H1 (cell line): ENCODE data around the gene FAT1. TPM values are rescaled to one million over a fixed set of nuclear protein-coding genes. Genes with fewer than 3 reads are reported as not detected.

Experiments used
- CTCF ChIA-PET: fragments of 300-600 bp; sonication (Branson Sonifier 250); formaldehyde crosslinking; loops from one replicate; lab custom pipeline; 2021; ENCODE audit not compliant: partially characterized antibody; lab: Charles Lee
- POLR2A ChIA-PET: fragments of 300-600 bp; sonication (Branson Sonifier 250); formaldehyde crosslinking; loops from one replicate; lab custom pipeline; 2021; ENCODE audit warnings: inconsistent platforms; ENCODE audit not compliant: partially characterized antibody; lab: Charles Lee
- DNase-seq, 2 experiments: peaks; one replicate each; pipeline versions ENCODE4 v3.0.0 to v3.0.0-alpha.2; 2010 to 2022; ENCODE audit warnings: low spot score in 2 of 2, low read depth in 1 of 2, mixed read lengths in 1 of 2
- FAIRE-seq: peaks from 2 replicates; lab custom pipeline; 2011; peaks lifted over from hg19 to GRCh38; lab: Jason Lieb, UNC
- H2AFZ ChIP-seq: 2 replicates; pipeline ENCODE4 v1.8.1; 2012; ENCODE audit warnings: low read length, inconsistent platforms
- H2AK5ac ChIP-seq: 2 replicates; pipeline ENCODE4 v1.6.1; 2013; ENCODE audit warnings: low read depth, low read length
- H2BK120ac ChIP-seq: replicated peaks from 2 replicates; pipeline ENCODE3; 2013; ENCODE audit warnings: low read depth, low read length, inconsistent platforms
- H2BK12ac ChIP-seq: 2 replicates; pipeline ENCODE4 v1.6.1; 2013; ENCODE audit warnings: low read depth, low read length
- H2BK15ac ChIP-seq: 2 replicates; pipeline ENCODE4 v1.6.1; 2013; ENCODE audit warnings: low read length
- H2BK20ac ChIP-seq: 2 replicates; pipeline ENCODE4 v1.6.1; 2013; ENCODE audit warnings: low read length
- H2BK5ac ChIP-seq: 2 replicates; pipeline ENCODE4 v1.6.1; 2013; ENCODE audit warnings: low read depth, low read length
- H3K14ac ChIP-seq: 2 replicates; pipeline ENCODE4 v1.6.1; 2013; ENCODE audit warnings: inconsistent platforms; ENCODE audit not compliant: insufficient read length
- H3K18ac ChIP-seq: 2 replicates; pipeline ENCODE4 v1.6.1; 2013; ENCODE audit warnings: low read length; ENCODE audit errors: extremely low read depth
- H3K23ac ChIP-seq: 2 replicates; pipeline ENCODE4 v1.6.1; 2013; ENCODE audit warnings: inconsistent platforms; ENCODE audit not compliant: insufficient read length
- H3K23me2 ChIP-seq: 2 replicates; pipeline ENCODE4 v1.6.1; 2013; ENCODE audit warnings: low read depth, low read length
- H3K27ac ChIP-seq: 2 replicates; pipeline ENCODE4 v1.6.1; 2011; ENCODE audit warnings: low read depth, low read length, inconsistent platforms
- H3K27me3 ChIP-seq, 4 experiments: replicated peaks in 1 of 4; 1 replicate in 1 of 4; 2 replicates in 3 of 4; pipeline versions ENCODE4 v1.6.1 to v1.8.1; 2011 to 2013; ENCODE audit warnings: low read length in 3 of 4, mild to moderate bottlenecking in 3 of 4, inconsistent platforms in 2 of 4, mixed read lengths in 2 of 4, moderate library complexity in 1 of 4; ENCODE audit not compliant: control insufficient read depth in 3 of 4, insufficient read depth in 3 of 4; ENCODE audit errors: extremely low read depth in 1 of 4
- H3K36me3 ChIP-seq, 4 experiments: 2 replicates each; pipeline versions ENCODE4 v1.6.1 to v1.8.1; 2011 to 2013; ENCODE audit warnings: mild to moderate bottlenecking in 4 of 4, low read length in 3 of 4, moderate library complexity in 2 of 4, control low read depth in 1 of 4, inconsistent platforms in 1 of 4; ENCODE audit not compliant: insufficient read depth in 4 of 4, control insufficient read depth in 2 of 4
- H3K4ac ChIP-seq: replicated peaks from 2 replicates; pipeline ENCODE3; 2013; ENCODE audit warnings: low read length, low read depth, mixed read lengths, inconsistent platforms; ENCODE audit not compliant: insufficient read length
- H3K4me1 ChIP-seq, 4 experiments: replicated peaks in 1 of 4; 1 replicate in 1 of 4; 2 replicates in 3 of 4; pipeline versions ENCODE4 v1.6.1 to v1.8.1; 2011 to 2013; ENCODE audit warnings: low read length in 3 of 4, inconsistent platforms in 2 of 4, mixed read lengths in 1 of 4; ENCODE audit not compliant: insufficient read depth in 4 of 4, control insufficient read depth in 3 of 4
- H3K4me2 ChIP-seq, 2 experiments: 2 replicates each; pipeline versions ENCODE4 v1.6.1 to v1.8.1; 2011 to 2013; ENCODE audit warnings: low read depth in 2 of 2, low read length in 2 of 2, control low read depth in 1 of 2, inconsistent platforms in 1 of 2, mild to moderate bottlenecking in 1 of 2; ENCODE audit not compliant: insufficient read depth in 1 of 2
- H3K4me3 ChIP-seq, 4 experiments: fragments of 200-600, 300-600 bp in 1 of 4; sonication (generic), shearing (Covaris generic), sonication (Bioruptor Twin) in 1 of 4; 2 replicates each; pipeline versions ENCODE4 v1.5.1 to v1.8.1; 2011 to 2016; ENCODE audit warnings: low read length in 4 of 4, low read depth in 3 of 4, control low read depth in 2 of 4, inconsistent platforms in 2 of 4, mild to moderate bottlenecking in 2 of 4, mixed read lengths in 1 of 4, moderate library complexity in 1 of 4; ENCODE audit not compliant: insufficient read depth in 2 of 4; ENCODE audit errors: extremely low read depth in 1 of 4
- H3K56ac ChIP-seq: replicated peaks from 2 replicates; pipeline ENCODE3; 2013; ENCODE audit warnings: low read depth, mild to moderate bottlenecking, mixed read lengths, low read length, inconsistent platforms; ENCODE audit not compliant: insufficient read length
- H3K79me1 ChIP-seq: 2 replicates; pipeline ENCODE4 v1.6.1; 2013; ENCODE audit warnings: low read depth, low read length, control low read depth
- H3K79me2 ChIP-seq, 2 experiments: 2 replicates each; pipeline versions ENCODE4 v1.6.1 to v1.8.1; 2012 to 2013; ENCODE audit warnings: low read length in 2 of 2, mild to moderate bottlenecking in 2 of 2, inconsistent platforms in 1 of 2; ENCODE audit not compliant: insufficient read depth in 2 of 2, control insufficient read depth in 1 of 2
- H3K9ac ChIP-seq, 4 experiments: replicated peaks in 1 of 4; 1 replicate in 1 of 4; 2 replicates in 3 of 4; pipeline versions ENCODE4 v1.6.1 to v1.8.1; 2011 to 2013; ENCODE audit warnings: low read depth in 3 of 4, low read length in 3 of 4, control low read depth in 2 of 4, mild to moderate bottlenecking in 2 of 4, moderate library complexity in 2 of 4, inconsistent platforms in 1 of 4; ENCODE audit errors: extremely low read depth in 1 of 4
- H3K9me3 ChIP-seq, 2 experiments: 2 replicates each; pipeline versions ENCODE4 v1.6.1 to v1.8.1; 2012 to 2013; ENCODE audit warnings: mild to moderate bottlenecking in 2 of 2, moderate library complexity in 2 of 2, control low read depth in 1 of 2, inconsistent platforms in 1 of 2, low read depth in 1 of 2, low read length in 1 of 2, mixed read lengths in 1 of 2; ENCODE audit not compliant: insufficient read depth in 2 of 2
- H4K20me1 ChIP-seq, 2 experiments: replicated peaks in 1 of 2; 2 replicates each; pipeline versions ENCODE3 to v1.8.1; 2011 to 2013; ENCODE audit warnings: inconsistent platforms in 2 of 2, low read length in 2 of 2, mild to moderate bottlenecking in 1 of 2; ENCODE audit not compliant: insufficient read depth in 2 of 2, control insufficient read depth in 1 of 2
- H4K5ac ChIP-seq: 2 replicates; pipeline ENCODE4 v1.6.1; 2013; ENCODE audit warnings: low read length, low read depth, mixed read lengths, inconsistent platforms; ENCODE audit not compliant: insufficient read length
- H4K8ac ChIP-seq: 2 replicates; pipeline ENCODE4 v1.8.0; 2013; ENCODE audit warnings: mild to moderate bottlenecking, moderate library complexity, low read length, inconsistent platforms; ENCODE audit not compliant: insufficient read depth; ENCODE audit errors: extremely low read depth
- H4K91ac ChIP-seq: replicated peaks from 2 replicates; pipeline ENCODE3; 2013; ENCODE audit warnings: low read length, mixed read lengths, inconsistent platforms; ENCODE audit not compliant: insufficient read length
- FOSL1 ChIP-seq: IDR thresholded peaks from 2 replicates; pipeline ENCODE4 v1.6.1; 2011; ENCODE audit warnings: mild to moderate bottlenecking, low read depth, low read length, moderate library complexity; ENCODE audit not compliant: insufficient read depth
- MAFK ChIP-seq: IDR thresholded peaks from 2 replicates; pipeline ENCODE4 v1.6.1; 2012; ENCODE audit warnings: low read depth, mild to moderate bottlenecking, improper control_type of control experiment, low read length
- NRF1 ChIP-seq: IDR thresholded peaks from 2 replicates; pipeline ENCODE4 v1.6.1; 2011; ENCODE audit warnings: mild to moderate bottlenecking, low read depth, low read length, improper control_type of control experiment
- SIRT6 ChIP-seq: IDR thresholded peaks from one replicate; pipeline ENCODE4 v1.7.1; 2012; ENCODE audit warnings: low read length, inconsistent platforms
- WGBS, 2 experiments: shearing (Covaris generic) in 1 of 2; methylation state at CpG; one replicate each; pipeline versions ENCODE4 v1.1.6 to v1.1.7; 2013 to 2015; ENCODE audit warnings: low lambda C conversion rate in 2 of 2, mixed read lengths in 2 of 2, inconsistent platforms in 1 of 2, low coverage in 1 of 2, missing lambda C conversion rate in 1 of 2; ENCODE audit not compliant: insufficient replicate concordance in 2 of 2, insufficient coverage in 1 of 2, insufficient read length in 1 of 2; ENCODE audit errors: extremely low coverage in 1 of 2, missing lambda C conversion rate in 1 of 2; 5-methylcytosine and 5-hydroxymethylcytosine counted together
- polyA plus RNA-seq, 7 experiments: library from polyadenylated mRNA; depleted of rRNA in 3 of 7; stranded (reverse) in 5 of 7; unstranded in 2 of 7; fragments of >200 nt in 5 of 7; fragments of 200-250 nt in 2 of 7; gene quantifications; 1 replicate in 5 of 7; 2 replicates in 1 of 7; 4 replicates in 1 of 7; pipeline versions ENCODE4 v1.2.1 to v1.2.3, GENCODE V29; 2011 to 2013; ENCODE audit warnings: missing spikeins in 2 of 7, mixed read lengths in 2 of 7
- total RNA-seq: library from RNA; stranded (reverse); fragmentation: NEBNext Ultra II Directional; extraction: Animal tissue kit (Norgen Biotek cat#: 25700); gene quantifications from 2 replicates; pipeline ENCODE4 v1.2.1, GENCODE V29; 2021

The FAT1 gene
- total and polyA plus RNA-seq, 2 of the 8 experiments (the other 6 are each of a cell fraction or from before 2014, with no cell fraction given) = 94.4 to 137 TPM

GRCh38 chr4:186736466-186736865 is 12.8 kb upstream of the FAT1 start:
- TF ChIP-seq MAFK = no peak
- TF ChIP-seq NRF1 = no peak
- no peak for TF ChIP-seq FOSL1
- no peak for TF ChIP-seq SIRT6
- Histone ChIP-seq H2BK5ac (no peak overlapping the region), H4K20me1 (no peaks in the 10 kb centered on the region), H2BK15ac (no peak overlapping the region), H3K79me2 (no peaks in the 10 kb centered on the region), H3K14ac (no peak overlapping the region), H3K36me3 (no peaks in the 10 kb centered on the region), H4K5ac (no peak overlapping the region), H3K27ac (no peak overlapping the region), H3K4me1 (no peaks in the 10 kb centered on the region; a peak in 1 of 7 replicates), H3K23ac (no peak overlapping the region), H2BK20ac (no peak overlapping the region), H2BK120ac (no peak overlapping the region), H3K4me2 (no peak overlapping the region), H3K4me3 (no peak overlapping the region), H3K9ac (no peak overlapping the region), H3K9me3 (no peaks in the 10 kb centered on the region), H4K91ac (no peak overlapping the region), H3K79me1 (no peaks in the 10 kb centered on the region), H3K18ac (no peak overlapping the region), H2BK12ac (no peak overlapping the region), H2AK5ac (no peak overlapping the region), H3K23me2 (no peaks in the 10 kb centered on the region), H2AFZ (no peak overlapping the region), H3K27me3 (no peaks in the 10 kb centered on the region), H3K56ac (no peak overlapping the region), H3K4ac (no peak overlapping the region), H4K8ac (no peak overlapping the region)
- WGBS, 2 experiments = 93% methylated on average over 6 of the region's 6 CpGs; no CpG with 5 or more reads in 1 of the 2 experiments
- FAIRE-seq (no peak), DNase-seq (no peak)
- ChIA-PET CTCF (interaction anchor here (0.6 to 2.2 kb wide), 3 partner anchors 11 to 435 kb away, joined by 3 to 6 read pairs (median 6); no protein-coding TSS in a partner anchor), POLR2A (interaction anchor here (1.1 kb wide), 1 partner anchor 13 kb away, joined by 4 read pairs; the partner anchor contains the start of gene FAT1)
